T-helper 1 cell (primary cell): ENCODE data around the gene BAZ2A.
A peak's percentile ranks its signal among the peaks of the same experiment; 100 is the strongest.
"Not testable (repeated sequence)": the region's sequence is repeated elsewhere in the genome, so short reads cannot be mapped to it uniquely, and the experiment has no call there.

Source experiments
- DNase-seq, 5 donors: peaks; one replicate each; pipeline ENCODE4 v3.0.0-alpha.2; 2012 to 2020

The BAZ2A gene

GRCh38 chr12:56593909-56594621 lies 36.1 kb downstream of the BAZ2A start:
- peak; percentile 34 to 51 (median 41) for DNase-seq

GRCh38 chr12:56591961-56592360 lies 38.2 kb downstream of the BAZ2A start:
- no peak for DNase-seq

- DNase-seq = no peak
Measured at GRCh38 chr12:56591126-56591525, 39.0 kb downstream of the BAZ2A start.

GRCh38 chr12:56590237-56590830 lies 39.8 kb downstream of the BAZ2A start:
- DNase-seq = peak in 1 of 5 donors; percentile 15

GRCh38 chr12:56589783-56590182 lies 40.3 kb downstream of the BAZ2A start:
- DNase-seq = no peak

GRCh38 chr12:56585098-56585497 lies 45.0 kb downstream of the BAZ2A start:
- no peak for DNase-seq

- DNase-seq = peak in 1 of 5 donors; percentile 46
Measured at GRCh38 chr12:56581418-56582145, 48.5 kb downstream of the BAZ2A start.

- DNase-seq = no peak
Measured at GRCh38 chr12:56578983-56579546, 51.1 kb downstream of the BAZ2A start.

- not testable (repeated sequence) for DNase-seq
Measured at GRCh38 chr12:56577248-56577647, 52.9 kb downstream of the BAZ2A start.

- DNase-seq = no peak
Measured at GRCh38 chr12:56574210-56574609, 55.9 kb downstream of the BAZ2A start.

- DNase-seq = no peak
Measured at GRCh38 chr12:56572288-56572687, 57.8 kb downstream of the BAZ2A start.

- DNase-seq = no peak
Measured at GRCh38 chr12:56571121-56571520, 59.0 kb downstream of the BAZ2A start.

- DNase-seq = no peak
Measured at GRCh38 chr12:56568146-56568545, 62.0 kb downstream of the BAZ2A start.

GRCh38 chr12:56565510-56566101 lies 64.5 kb downstream of the BAZ2A start:
- peak in 1 of 5 donors; percentile 38 for DNase-seq

- DNase-seq = no peak
Measured at GRCh38 chr12:56551070-56551469, 79.1 kb downstream of the BAZ2A start.

GRCh38 chr12:56546680-56547079 lies 83.4 kb downstream of the BAZ2A start:
- no peak for DNase-seq
